Measurements from ENCODE around the gene ZNF214. TPM values are rescaled to one million over a fixed set of nuclear protein-coding genes. Genes with fewer than 3 reads are reported as not detected.
"Not testable (repeated sequence)": the region's sequence is repeated elsewhere in the genome, so short reads cannot be mapped to it uniquely, and the experiment has no call there.

ZNF214 gene
- total and polyA plus RNA-seq, 2 experiments from 2014 or later, result 4.5 to 7.9 TPM

DNA sequence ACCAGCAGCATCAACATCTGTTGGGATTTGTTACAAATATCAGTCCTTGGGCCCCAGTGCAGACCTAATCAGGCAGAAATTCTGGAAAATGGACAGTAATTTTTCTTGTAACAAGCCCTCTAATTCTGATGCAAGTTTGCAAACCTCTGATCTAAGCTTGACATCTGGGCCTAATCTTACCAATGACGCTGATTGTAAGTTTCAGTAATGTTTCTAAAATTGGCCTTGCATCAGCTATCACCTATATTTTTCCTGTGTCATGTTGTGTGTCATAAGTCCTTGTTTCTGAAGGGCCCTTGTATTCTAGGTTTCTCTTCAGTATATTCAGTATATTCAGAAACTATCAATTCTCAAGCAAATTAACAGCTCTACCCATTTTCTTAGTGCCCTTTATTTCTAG lies 57.5 kb downstream of the ZNF214 start:
- no peak overlapping the region for H3K4me3 ChIP-seq
- peaks cover 7% of the 10 kb centered on the region for H3K4me1 ChIP-seq (ENCODE audit: low read depth)
- H3K27me3 ChIP-seq, result no peaks in the 10 kb centered on the region
- no peak overlapping the region for H3K27ac ChIP-seq
- TF ChIP-seq, protein P1, sequence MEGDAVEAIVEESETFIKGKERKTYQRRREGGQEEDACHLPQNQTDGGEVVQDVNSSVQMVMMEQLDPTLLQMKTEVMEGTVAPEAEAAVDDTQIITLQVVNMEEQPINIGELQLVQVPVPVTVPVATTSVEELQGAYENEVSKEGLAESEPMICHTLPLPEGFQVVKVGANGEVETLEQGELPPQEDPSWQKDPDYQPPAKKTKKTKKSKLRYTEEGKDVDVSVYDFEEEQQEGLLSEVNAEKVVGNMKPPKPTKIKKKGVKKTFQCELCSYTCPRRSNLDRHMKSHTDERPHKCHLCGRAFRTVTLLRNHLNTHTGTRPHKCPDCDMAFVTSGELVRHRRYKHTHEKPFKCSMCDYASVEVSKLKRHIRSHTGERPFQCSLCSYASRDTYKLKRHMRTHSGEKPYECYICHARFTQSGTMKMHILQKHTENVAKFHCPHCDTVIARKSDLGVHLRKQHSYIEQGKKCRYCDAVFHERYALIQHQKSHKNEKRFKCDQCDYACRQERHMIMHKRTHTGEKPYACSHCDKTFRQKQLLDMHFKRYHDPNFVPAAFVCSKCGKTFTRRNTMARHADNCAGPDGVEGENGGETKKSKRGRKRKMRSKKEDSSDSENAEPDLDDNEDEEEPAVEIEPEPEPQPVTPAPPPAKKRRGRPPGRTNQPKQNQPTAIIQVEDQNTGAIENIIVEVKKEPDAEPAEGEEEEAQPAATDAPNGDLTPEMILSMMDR (IDR thresholded peaks at IDR 0.05; ENCODE audit: low read depth, low read length), result no peak
- H3K36me3 ChIP-seq, result no peaks in the 10 kb centered on the region
- DNase-seq (ENCODE audit: low read depth in 1 of 2, low spot score in 1 of 2), result no peak
- no peaks in the 10 kb centered on the region for H3K9me3 ChIP-seq (ENCODE audit: low read depth)

DNA sequence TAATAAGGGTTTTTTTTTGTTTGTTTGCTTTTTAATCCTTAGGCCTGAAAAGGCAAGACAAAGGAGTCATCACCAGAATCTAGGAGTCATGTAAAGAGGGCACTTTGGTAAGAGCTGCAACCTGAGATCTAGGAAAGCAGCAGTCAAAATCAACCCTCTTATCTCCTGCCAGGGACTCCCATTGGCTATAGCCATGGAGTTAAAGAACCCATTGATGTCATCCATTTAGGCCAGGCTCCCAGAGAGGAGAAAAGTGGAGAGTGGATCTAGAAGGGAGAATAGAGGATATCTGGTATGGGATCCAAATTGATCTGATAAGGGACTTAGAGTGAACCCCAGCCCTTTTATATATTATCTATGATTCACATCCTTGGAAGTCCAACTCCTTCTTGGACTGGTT lies 58.0 kb downstream of the ZNF214 start:
- no peaks in the 10 kb centered on the region for H3K9me3 ChIP-seq (ENCODE audit: low read depth)
- H3K4me1 ChIP-seq (ENCODE audit: low read depth), result peaks cover 7% of the 10 kb centered on the region
- H3K36me3 ChIP-seq, result no peaks in the 10 kb centered on the region
- TF ChIP-seq, protein P1 (IDR thresholded peaks at IDR 0.05; ENCODE audit: low read depth, low read length), result no peak
- peak; percentile 2 to 8 for DNase-seq (ENCODE audit: low read depth in 1 of 2, low spot score in 1 of 2)
- H3K27ac ChIP-seq, result no peak overlapping the region
- H3K27me3 ChIP-seq, result no peaks in the 10 kb centered on the region
- H3K4me3 ChIP-seq, result no peak overlapping the region

DNA sequence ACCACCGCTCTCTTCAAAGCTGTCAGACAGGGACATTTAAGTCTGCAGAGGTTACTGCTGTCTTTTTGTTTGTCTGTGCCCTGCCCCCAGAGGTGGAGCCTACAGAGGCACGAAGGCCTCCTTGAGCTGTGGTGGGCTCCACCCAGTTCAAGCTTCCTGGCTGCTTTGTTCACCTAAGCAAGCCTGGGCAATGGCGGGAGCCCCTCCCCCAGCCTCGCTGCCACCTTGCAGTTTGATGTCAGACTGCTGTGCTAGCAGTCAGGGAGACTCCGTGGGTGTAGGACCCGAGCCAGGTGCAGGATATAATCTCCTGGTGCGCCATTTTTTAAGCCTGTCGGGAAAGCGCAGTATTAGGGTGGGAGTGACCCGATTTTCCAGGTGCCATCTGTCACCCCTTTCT lies 65.9 kb downstream of the ZNF214 start:
- H3K9me3 ChIP-seq (ENCODE audit: low read depth); H3K27ac ChIP-seq; H3K27me3 ChIP-seq; DNase-seq (ENCODE audit: low read depth in 1 of 2, low spot score in 1 of 2); H3K36me3 ChIP-seq; H3K4me1 ChIP-seq (ENCODE audit: low read depth); H3K4me3 ChIP-seq: not testable (repeated sequence)

Other genes starting within 250 kb of the ZNF214 start
- gene OR2AG2, start 248.4 kb downstream of the ZNF214 start, total RNA-seq, result 0.12 TPM in 1 of 2 replicates, not detected in the other
- gene OR2AG2, start 248.4 kb downstream of the ZNF214 start, polyA plus RNA-seq, result 0.16 and 0.28 TPM in 2 replicates
- not detected in 2 replicates for gene OR2AG1, start 237.3 kb downstream of the ZNF214 start, total RNA-seq
- gene OR2AG1, start 237.3 kb downstream of the ZNF214 start, polyA plus RNA-seq, result 0.04 and 0.09 TPM in 2 replicates
- gene OR6A2, start 220.7 kb downstream of the ZNF214 start, total RNA-seq, result 0.11 and 0.12 TPM in 2 replicates
- gene OR6A2, start 220.7 kb downstream of the ZNF214 start, polyA plus RNA-seq, result 0.07 TPM in 1 of 2 replicates, not detected in the other
- gene OR10A5, start 174.7 kb downstream of the ZNF214 start, total RNA-seq, result not detected in 2 replicates
- 1.00 TPM in 1 of 2 replicates, not detected in the other for gene OR10A5, start 174.7 kb downstream of the ZNF214 start, polyA plus RNA-seq
- not detected in 2 replicates for gene OR10A2, start 157.3 kb downstream of the ZNF214 start, total RNA-seq
- gene OR10A2, start 157.3 kb downstream of the ZNF214 start, polyA plus RNA-seq, result 0.26 TPM in 1 of 2 replicates, not detected in the other
- gene OR10A4, start 143.7 kb downstream of the ZNF214 start, total RNA-seq, result not detected in 2 replicates
- not detected in 2 replicates for gene OR10A4, start 143.7 kb downstream of the ZNF214 start, polyA plus RNA-seq
- gene OR2D2, start 127.8 kb downstream of the ZNF214 start, total RNA-seq, result not detected in 2 replicates
- gene OR2D2, start 127.8 kb downstream of the ZNF214 start, polyA plus RNA-seq, result not detected in 2 replicates
- not detected in 2 replicates for gene OR2D3, start 99.3 kb downstream of the ZNF214 start, total RNA-seq
- 0.51 TPM in 1 of 2 replicates, not detected in the other for gene OR2D3, start 99.3 kb downstream of the ZNF214 start, polyA plus RNA-seq
- 0.86 and 1.6 TPM in 2 replicates for gene ZNF215, start 93.9 kb downstream of the ZNF214 start, total RNA-seq
- gene ZNF215, start 93.9 kb downstream of the ZNF214 start, polyA plus RNA-seq, result 1.0 and 1.6 TPM in 2 replicates
- gene NLRP14, start 133 bp upstream of the ZNF214 start, total RNA-seq, result 0.60 and 0.92 TPM in 2 replicates
- gene NLRP14, start 133 bp upstream of the ZNF214 start, polyA plus RNA-seq, result 1.0 and 1.4 TPM in 2 replicates
- gene RBMXL2, start 68.7 kb upstream of the ZNF214 start, total RNA-seq, result 0.25 and 0.54 TPM in 2 replicates
- 0.07 and 0.36 TPM in 2 replicates for gene RBMXL2, start 68.7 kb upstream of the ZNF214 start, polyA plus RNA-seq
- 2.2 and 3.8 TPM in 2 replicates for gene SYT9, start 231.6 kb upstream of the ZNF214 start, total RNA-seq
- 1.3 and 1.6 TPM in 2 replicates for gene SYT9, start 231.6 kb upstream of the ZNF214 start, polyA plus RNA-seq

Data from cardiac muscle cell (in vitro differentiated cells and primary cell).